Thyroid gland (tissue), 4 donors: ENCODE data around the gene RPH3AL.

ENCODE experiments used
- POLR2A ChIP-seq, 2 donors: fragments of 450-650 bp; IDR thresholded peaks; one replicate each; pipeline ENCODE4 v1.6.1; 2017; ENCODE audit warnings: antibody characterized with exemption in 2 of 2, mild to moderate bottlenecking in 2 of 2, moderate library complexity in 1 of 2
- TF ChIP-seq, protein P1 (sequence below), 6 experiments: fragments of 200-600 bp in 3 of 6; fragments of 450-650 bp in 3 of 6; sonication (generic) in 3 of 6; IDR thresholded peaks; one replicate each; pipeline ENCODE4 v1.5.1; 2016 to 2019; ENCODE audit warnings: antibody characterized with exemption in 6 of 6, mild to moderate bottlenecking in 2 of 6, inconsistent platforms in 1 of 6, moderate library complexity in 1 of 6

DNA sequence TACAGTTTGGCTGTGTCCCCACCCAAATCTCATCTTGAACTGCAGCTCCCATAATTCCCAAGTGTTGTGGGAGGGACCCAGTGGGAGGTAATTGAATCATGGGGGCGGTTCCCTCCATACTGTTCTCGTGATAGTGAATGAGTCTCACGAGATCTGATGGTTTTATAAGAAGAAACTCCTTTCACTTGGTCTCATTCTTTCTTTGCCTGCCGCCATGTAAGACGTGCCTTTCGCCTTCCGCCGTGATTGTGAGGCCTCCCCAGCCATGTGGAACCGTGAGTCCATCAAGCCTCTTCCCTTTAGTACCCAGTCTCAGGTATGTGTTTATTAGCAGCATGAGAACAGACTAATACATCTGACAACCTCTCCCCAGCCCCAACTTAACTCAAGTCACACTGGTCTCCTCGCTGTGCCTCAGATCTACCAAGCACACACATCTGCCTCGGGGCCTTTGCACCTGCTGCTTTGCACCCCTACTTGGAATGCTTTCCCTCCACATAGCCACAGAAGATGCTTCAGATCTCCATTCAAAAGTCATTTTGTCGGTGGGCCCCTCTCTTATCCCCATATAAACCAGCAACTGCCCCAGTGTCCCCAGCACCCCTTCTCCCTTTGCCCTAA lies 74.4 kb downstream of the RPH3AL start:
- TF ChIP-seq, protein P1, sequence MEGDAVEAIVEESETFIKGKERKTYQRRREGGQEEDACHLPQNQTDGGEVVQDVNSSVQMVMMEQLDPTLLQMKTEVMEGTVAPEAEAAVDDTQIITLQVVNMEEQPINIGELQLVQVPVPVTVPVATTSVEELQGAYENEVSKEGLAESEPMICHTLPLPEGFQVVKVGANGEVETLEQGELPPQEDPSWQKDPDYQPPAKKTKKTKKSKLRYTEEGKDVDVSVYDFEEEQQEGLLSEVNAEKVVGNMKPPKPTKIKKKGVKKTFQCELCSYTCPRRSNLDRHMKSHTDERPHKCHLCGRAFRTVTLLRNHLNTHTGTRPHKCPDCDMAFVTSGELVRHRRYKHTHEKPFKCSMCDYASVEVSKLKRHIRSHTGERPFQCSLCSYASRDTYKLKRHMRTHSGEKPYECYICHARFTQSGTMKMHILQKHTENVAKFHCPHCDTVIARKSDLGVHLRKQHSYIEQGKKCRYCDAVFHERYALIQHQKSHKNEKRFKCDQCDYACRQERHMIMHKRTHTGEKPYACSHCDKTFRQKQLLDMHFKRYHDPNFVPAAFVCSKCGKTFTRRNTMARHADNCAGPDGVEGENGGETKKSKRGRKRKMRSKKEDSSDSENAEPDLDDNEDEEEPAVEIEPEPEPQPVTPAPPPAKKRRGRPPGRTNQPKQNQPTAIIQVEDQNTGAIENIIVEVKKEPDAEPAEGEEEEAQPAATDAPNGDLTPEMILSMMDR (IDR thresholded peaks at IDR 0.05) = no peak
- no peak for TF ChIP-seq POLR2A (IDR thresholded peaks at IDR 0.05)
